GM12875 (cell line): ENCODE results near the gene GPR137.

ENCODE experiments used
- H3K4me3 ChIP-seq: one replicate; pipeline ENCODE4 v1.5.1; 2011; ENCODE audit warnings: low read depth, low read length, control low read depth
- TF ChIP-seq, protein P1 (sequence below): IDR thresholded peaks from 2 replicates; pipeline ENCODE4 v1.5.1; 2011; ENCODE audit warnings: low read depth, mild to moderate bottlenecking, control low read depth, inconsistent platforms, low read length, moderate library complexity, borderline replicate concordance; ENCODE audit not compliant: insufficient read depth

Gene GPR137

DNA sequence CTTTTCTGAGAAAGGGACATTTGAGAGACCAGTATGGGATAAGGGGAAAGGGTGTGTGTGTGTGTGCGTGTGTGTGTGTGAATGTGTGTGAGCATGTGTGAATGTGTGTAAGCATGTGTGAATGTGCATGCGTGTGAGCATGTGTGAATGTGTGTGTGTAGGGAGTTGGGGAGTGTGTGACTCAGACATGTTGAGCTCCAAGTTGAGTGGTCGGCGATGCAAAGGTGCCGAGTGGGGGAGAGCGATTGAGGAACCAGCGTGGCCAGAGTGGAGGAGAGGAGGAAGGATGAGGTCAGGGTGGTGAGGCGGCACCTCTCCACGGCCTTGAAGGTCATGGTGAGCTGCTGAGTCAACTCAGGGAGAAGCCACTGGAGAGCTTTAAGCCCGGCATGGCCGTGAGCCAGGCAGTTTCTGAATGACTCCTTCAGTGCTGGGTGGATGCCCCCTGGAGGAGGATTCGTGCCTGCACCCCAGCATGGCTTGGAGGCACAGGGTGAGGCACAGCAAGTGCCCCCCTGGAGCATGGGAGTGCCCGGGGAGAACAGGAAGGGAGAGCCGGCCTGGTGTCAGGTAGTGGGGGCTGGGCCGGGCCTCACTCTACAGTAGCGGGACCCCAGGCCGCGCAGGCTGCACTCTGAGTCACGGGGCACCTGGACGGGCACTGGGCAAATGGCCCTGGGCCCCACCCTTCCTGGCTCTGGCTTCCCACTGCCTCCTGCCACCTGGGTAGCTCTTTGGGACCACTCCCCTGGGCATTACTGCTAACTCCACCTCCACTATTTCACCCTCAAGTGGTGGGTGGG, 46.1 kb downstream of the GPR137 start:
- TF ChIP-seq, protein P1, sequence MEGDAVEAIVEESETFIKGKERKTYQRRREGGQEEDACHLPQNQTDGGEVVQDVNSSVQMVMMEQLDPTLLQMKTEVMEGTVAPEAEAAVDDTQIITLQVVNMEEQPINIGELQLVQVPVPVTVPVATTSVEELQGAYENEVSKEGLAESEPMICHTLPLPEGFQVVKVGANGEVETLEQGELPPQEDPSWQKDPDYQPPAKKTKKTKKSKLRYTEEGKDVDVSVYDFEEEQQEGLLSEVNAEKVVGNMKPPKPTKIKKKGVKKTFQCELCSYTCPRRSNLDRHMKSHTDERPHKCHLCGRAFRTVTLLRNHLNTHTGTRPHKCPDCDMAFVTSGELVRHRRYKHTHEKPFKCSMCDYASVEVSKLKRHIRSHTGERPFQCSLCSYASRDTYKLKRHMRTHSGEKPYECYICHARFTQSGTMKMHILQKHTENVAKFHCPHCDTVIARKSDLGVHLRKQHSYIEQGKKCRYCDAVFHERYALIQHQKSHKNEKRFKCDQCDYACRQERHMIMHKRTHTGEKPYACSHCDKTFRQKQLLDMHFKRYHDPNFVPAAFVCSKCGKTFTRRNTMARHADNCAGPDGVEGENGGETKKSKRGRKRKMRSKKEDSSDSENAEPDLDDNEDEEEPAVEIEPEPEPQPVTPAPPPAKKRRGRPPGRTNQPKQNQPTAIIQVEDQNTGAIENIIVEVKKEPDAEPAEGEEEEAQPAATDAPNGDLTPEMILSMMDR, result peak; percentile 84
- peak overlapping the region; percentile 29 for H3K4me3 ChIP-seq

- H3K4me3 ChIP-seq, result no peak overlapping the region
- TF ChIP-seq, protein P1, result no peak
Measured at GRCh38 chr11:64333556-64333955, 47.9 kb downstream of the GPR137 start.

DNA sequence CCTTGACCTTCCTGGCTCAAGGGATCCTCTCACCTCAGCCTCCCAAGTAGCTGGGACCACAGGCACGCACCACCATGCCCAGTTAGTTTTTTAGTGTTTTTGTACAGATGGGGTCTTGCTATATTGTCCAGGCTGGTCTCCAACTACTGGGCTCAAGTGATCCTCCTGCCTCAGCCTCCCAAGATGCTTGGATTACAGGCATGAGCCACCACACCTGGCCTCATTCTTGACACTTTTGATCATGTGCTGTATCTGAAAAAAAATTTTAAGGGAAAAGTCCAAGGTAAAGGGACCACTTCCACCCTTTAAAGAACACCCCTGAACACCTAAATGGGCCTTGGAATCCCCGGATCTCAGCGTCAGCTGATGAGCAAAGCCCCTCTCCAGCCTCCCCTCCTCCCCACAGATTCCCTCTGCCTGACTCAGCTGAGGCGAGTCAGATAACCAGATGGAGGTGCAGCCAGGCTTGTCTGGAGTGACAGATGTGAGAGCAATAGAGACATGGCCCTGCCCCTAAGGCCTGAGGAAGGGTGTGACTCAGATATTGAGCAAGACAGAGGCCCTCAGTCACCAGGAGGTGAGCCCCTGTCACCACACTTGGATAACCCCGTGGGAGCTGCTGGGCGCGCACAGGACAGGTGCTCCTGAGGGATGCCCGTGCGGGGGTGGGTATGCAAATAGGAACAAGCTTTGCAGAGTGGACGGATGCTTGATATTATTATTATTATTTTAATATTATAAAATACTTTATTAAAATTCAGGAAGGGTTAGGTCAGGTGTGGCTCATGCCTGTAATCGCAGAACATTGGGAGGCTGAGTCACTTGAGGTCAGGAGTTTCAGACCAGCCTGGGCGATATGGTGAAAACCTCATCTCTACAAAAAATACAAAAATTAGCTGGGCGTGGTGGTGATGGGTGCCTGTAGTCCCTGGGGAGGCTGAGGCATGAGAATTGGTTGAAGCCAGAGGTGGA, 49.4 kb downstream of the GPR137 start:
- TF ChIP-seq, protein P1, result no peak
- no peak overlapping the region for H3K4me3 ChIP-seq

DNA sequence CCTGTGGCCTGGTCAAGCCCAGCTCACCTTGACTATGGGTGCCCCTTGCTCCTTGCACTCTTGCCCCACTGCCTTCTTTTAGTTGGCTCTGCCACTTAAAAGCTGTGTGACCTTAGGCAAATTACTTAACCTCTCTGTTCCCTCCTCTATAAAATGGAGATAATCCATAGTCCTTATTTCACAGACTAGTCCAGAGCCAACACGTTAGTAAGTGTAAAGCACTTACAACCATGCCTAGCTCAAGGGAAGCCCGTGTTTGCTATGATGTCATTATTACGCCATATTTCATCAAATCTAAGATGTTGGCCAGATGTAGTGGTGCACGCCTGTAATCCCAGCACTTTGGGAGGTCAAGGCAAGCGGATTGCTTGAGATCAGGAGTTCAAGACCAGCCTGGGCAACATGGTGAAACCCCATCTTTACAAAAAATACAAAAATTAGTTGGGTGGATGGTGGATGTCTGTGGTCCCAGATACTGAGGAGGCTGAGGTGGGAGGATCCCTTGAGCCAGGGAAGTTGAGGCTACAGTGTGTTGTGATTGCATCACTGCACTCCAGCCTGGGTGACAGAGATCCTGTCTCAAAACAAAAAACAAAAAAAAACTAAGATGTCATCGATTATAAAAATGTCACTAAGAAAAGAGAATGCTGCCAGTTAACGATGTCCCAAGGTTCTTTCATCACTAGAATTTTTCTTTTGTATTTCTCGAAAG, 52.0 kb downstream of the GPR137 start:
- no peak overlapping the region for H3K4me3 ChIP-seq
- TF ChIP-seq, protein P1, result no peak

DNA sequence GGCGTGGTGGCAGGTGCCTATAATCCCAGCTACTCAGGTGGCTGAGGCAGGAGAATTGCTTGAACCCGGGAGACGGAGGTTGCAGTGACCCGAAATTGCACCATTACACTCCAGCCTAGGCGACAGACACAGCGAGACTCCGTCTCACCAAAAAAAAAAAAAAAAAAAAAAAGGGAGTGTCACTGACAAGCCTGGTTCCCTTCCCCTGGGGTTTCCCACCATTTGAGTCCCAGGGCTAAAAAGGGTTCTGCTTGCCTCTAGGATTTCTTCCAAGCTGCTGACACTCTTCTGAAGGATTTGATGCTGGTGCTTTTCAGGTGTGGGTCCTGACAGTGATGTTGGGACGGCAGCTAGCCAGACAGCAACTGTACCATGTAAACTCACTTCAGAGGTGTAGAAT, 53.1 kb downstream of the GPR137 start:
- no peak overlapping the region for H3K4me3 ChIP-seq
- TF ChIP-seq, protein P1, result no peak
